ENCODE data around the gene IPPK. TPM values are rescaled to one million over a fixed set of nuclear protein-coding genes. Genes with fewer than 3 reads are reported as not detected.

Gene IPPK
- total and polyA plus RNA-seq, 2 experiments from 2014 or later = 10.7 to 17.8 TPM

DNA sequence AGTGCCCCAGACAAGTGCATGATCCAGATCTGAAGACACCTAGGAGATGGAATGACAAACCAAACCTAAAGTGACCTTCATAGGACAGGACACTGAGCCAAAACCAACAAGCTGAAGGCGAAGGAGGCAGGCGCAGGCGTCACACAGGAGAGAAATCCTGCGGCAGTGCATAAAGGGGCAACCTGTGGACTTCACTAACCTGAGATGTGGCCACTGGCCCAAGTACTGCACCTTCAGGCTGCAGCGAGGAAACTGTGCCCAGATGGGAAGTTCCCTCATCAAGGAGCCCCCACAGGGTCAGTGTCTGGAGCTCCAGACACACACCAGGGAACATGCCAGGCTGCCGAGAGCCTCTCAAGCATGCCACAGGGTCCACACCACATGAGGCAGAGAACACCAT, 3.7 kb downstream of the IPPK start:
- Histone ChIP-seq H3K27me3 (replicated peaks; ENCODE audit: insufficient read depth) (no peaks in the 10 kb centered on the region), H3K36me3 (ENCODE audit: low read depth) (0 out of 2 replicates have a peak, but pooled peaks cover 4% of the 10 kb centered on the region), H2AFZ (no peak overlapping the region), H3F3A (ENCODE audit: insufficient read depth) (peaks cover 33% of the 10 kb centered on the region), H3K9me3 (ENCODE audit: low read depth) (no peaks in the 10 kb centered on the region), H3K9me2 (ENCODE audit: insufficient read depth) (no peaks in the 10 kb centered on the region), H3K79me2 (ENCODE audit: insufficient read depth) (peaks cover 91% of the 10 kb centered on the region), H4K20me1 (ENCODE audit: insufficient read depth) (no peaks in the 10 kb centered on the region), H3K4me3 (no peak overlapping the region), H3K4me2 (ENCODE audit: unreplicated experiment) (peak overlapping the region; percentile 13), H3K4me1 (ENCODE audit: insufficient read depth) (peaks cover 39% of the 10 kb centered on the region), H3K27ac (no peak overlapping the region), H3K9ac (peak overlapping the region; percentile 20; the same call in 1 of the 2 replicates)
- 86 to 87% methylated on average over 6 of the region's 6 CpGs for WGBS, 2 experiments (ENCODE audit: low coverage in 1 of 2, low lambda C conversion rate in 2 of 2, missing lambda C conversion rate in 2 of 2)
- TF ChIP-seq EZH2phosphoT487 (IDR thresholded peaks at IDR 0.05; ENCODE audit: insufficient read depth, low read depth) (no peak), EZH2 (IDR thresholded peaks at IDR 0.05; ENCODE audit: insufficient read depth, poor library complexity, severe bottlenecking) (no peak)
- DNase-seq = no peak
- in situ Hi-C loops (cut with MboI) = no loop called here

DNA sequence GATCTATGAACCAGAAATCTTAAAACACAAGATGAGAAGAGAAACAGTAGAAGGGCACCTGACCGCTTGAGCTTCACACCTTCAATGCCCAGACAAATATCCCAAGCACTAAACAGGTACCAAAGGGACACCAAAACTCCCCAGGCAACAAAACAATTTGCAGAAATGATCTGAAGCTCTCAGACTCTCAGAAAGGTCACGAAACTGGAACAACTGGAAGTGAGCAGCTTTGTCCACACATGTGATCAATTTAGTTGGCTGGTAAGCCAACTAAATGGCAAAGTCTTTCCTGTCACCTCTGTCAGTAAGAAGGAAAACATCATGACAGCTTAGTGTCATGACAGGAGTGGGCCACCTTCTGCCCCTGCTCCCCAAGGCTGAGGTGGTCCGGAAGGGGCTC, 4.1 kb downstream of the IPPK start:
- no peak for DNase-seq
- TF ChIP-seq EZH2 (IDR thresholded peaks at IDR 0.05; ENCODE audit: insufficient read depth, poor library complexity, severe bottlenecking) (no peak), EZH2phosphoT487 (IDR thresholded peaks at IDR 0.05; ENCODE audit: insufficient read depth, low read depth) (no peak)

DNA sequence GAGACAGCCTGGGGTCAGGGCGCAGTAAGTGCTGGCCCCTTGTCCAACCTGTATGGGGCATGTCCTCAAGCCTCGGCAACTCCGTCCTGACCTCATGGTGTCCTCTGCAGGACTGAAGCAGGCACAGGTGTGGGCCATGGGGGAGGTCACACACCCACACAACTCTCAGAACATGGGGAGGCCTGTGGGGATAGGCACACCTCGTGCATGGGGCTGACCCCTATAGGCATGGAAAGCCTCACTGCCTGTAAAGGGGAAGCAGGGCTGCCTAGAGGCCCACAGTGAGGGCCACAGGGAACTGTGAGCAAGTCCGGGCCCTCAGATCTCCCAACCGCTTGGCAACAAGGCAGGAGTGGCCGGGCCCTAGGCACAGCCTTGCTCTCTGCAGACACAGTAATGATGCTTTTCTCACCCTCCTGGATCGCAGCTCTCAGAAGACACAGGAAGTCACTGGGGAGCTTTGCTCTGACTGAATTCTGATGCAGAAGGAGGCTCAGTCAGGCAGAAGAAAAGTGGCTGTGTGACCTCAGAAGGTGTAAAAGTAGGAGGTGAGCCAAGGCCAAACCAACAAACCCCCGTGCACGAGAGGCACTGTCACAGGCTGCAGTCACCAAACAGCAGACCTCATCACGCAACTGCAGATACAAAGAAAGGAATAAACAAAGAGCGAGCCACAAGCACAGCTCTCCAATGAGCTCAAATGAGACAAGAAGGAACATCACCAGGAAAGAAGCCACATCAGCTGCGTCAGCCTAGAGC, 5.4 kb downstream of the IPPK start:
- in situ Hi-C loops (cut with MboI) = no loop called here
- peak; percentile 54 for DNase-seq
- Histone ChIP-seq H3K9me2 (ENCODE audit: insufficient read depth) (no peaks in the 10 kb centered on the region), H3K36me3 (ENCODE audit: low read depth) (0 out of 2 replicates have a peak, but pooled peaks cover 4% of the 10 kb centered on the region), H2AFZ (no peak overlapping the region), H3K27ac (peak overlapping the region; percentile 56), H3K27me3 (replicated peaks; ENCODE audit: insufficient read depth) (no peaks in the 10 kb centered on the region), H3K4me2 (ENCODE audit: unreplicated experiment) (peak overlapping the region; percentile 13), H3K79me2 (ENCODE audit: insufficient read depth) (peaks cover 100% of the 10 kb centered on the region), H3F3A (ENCODE audit: insufficient read depth) (peaks cover 27% of the 10 kb centered on the region; the same call in 1 of the 2 replicates), H3K4me3 (no peak overlapping the region), H3K9me3 (ENCODE audit: low read depth) (no peaks in the 10 kb centered on the region), H3K4me1 (ENCODE audit: insufficient read depth) (peaks cover 36% of the 10 kb centered on the region), H4K20me1 (ENCODE audit: insufficient read depth) (no peaks in the 10 kb centered on the region), H3K9ac (peak overlapping the region; percentile 20)
- TF ChIP-seq EZH2phosphoT487 (IDR thresholded peaks at IDR 0.05; ENCODE audit: insufficient read depth, low read depth) (no peak), EZH2 (IDR thresholded peaks at IDR 0.05; ENCODE audit: insufficient read depth, poor library complexity, severe bottlenecking) (no peak)
- 59 to 60% methylated on average over 13 of the region's 13 CpGs for WGBS, 2 experiments (ENCODE audit: low coverage in 1 of 2, low lambda C conversion rate in 2 of 2, missing lambda C conversion rate in 2 of 2)

More for the DNA sequence above, 4.1 kb downstream of the IPPK start:
- H2AFZ ChIP-seq = no peak overlapping the region
- peak overlapping the region; percentile 56; the same call in 1 of the 2 replicates for H3K27ac ChIP-seq
- H3K4me1 ChIP-seq (ENCODE audit: insufficient read depth) = peaks cover 36% of the 10 kb centered on the region
- H3K27me3 ChIP-seq (replicated peaks; ENCODE audit: insufficient read depth) = no peaks in the 10 kb centered on the region
- H3F3A ChIP-seq (ENCODE audit: insufficient read depth) = peaks cover 29% of the 10 kb centered on the region; the same call in 1 of the 2 replicates
- no peaks in the 10 kb centered on the region for H3K9me2 ChIP-seq (ENCODE audit: insufficient read depth)
- H4K20me1 ChIP-seq (ENCODE audit: insufficient read depth) = no peaks in the 10 kb centered on the region
- in situ Hi-C loops (cut with MboI) = no loop called here
- peak overlapping the region; percentile 20 for H3K9ac ChIP-seq
- peak overlapping the region; percentile 13 for H3K4me2 ChIP-seq (ENCODE audit: unreplicated experiment)
- 48 to 49% methylated on average over 3 of the region's 3 CpGs for WGBS, 2 experiments (ENCODE audit: low coverage in 1 of 2, low lambda C conversion rate in 2 of 2, missing lambda C conversion rate in 2 of 2)
- H3K79me2 ChIP-seq (ENCODE audit: insufficient read depth) = peaks cover 95% of the 10 kb centered on the region
- H3K36me3 ChIP-seq (ENCODE audit: low read depth) = 0 out of 2 replicates have a peak, but pooled peaks cover 4% of the 10 kb centered on the region
- H3K4me3 ChIP-seq = no peak overlapping the region
- H3K9me3 ChIP-seq (ENCODE audit: low read depth) = no peaks in the 10 kb centered on the region

DNA sequence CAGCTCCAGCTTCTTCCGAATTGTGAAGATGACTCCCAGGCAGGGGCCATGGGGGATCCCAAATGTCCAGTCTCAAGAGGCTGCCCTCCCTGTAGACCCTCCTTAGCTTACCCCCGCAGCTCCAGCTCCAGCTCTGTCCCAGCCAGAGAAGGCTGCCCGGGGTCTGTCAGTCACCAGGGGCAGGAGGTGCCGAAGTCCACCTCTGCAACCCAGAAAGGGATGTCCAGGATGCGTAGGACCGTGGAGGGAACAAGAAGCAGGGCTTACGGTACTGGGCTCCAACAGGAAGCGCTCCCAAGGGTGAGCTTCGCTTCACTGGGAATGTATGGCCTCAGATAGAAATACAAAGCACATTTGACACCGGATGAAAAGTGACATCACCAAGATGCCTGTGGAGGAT, 6.0 kb downstream of the IPPK start:
- DNase-seq = no peak
- no peaks in the 10 kb centered on the region for H3K9me2 ChIP-seq (ENCODE audit: insufficient read depth)
- in situ Hi-C loops (cut with MboI) = no loop called here
- 90 to 91% methylated on average over 10 of the region's 10 CpGs for WGBS, 2 experiments (ENCODE audit: low coverage in 1 of 2, low lambda C conversion rate in 2 of 2, missing lambda C conversion rate in 2 of 2)
- H3F3A ChIP-seq (ENCODE audit: insufficient read depth) = peaks cover 21% of the 10 kb centered on the region; the same call in 1 of the 2 replicates
- peaks cover 100% of the 10 kb centered on the region for H3K79me2 ChIP-seq (ENCODE audit: insufficient read depth)
- no peak for TF ChIP-seq EZH2 (IDR thresholded peaks at IDR 0.05; ENCODE audit: insufficient read depth, poor library complexity, severe bottlenecking)
- TF ChIP-seq EZH2phosphoT487 (IDR thresholded peaks at IDR 0.05; ENCODE audit: insufficient read depth, low read depth) = no peak
- H3K4me1 ChIP-seq (ENCODE audit: insufficient read depth) = peaks cover 36% of the 10 kb centered on the region
- peak overlapping the region; percentile 56 for H3K27ac ChIP-seq
- no peak overlapping the region for H3K4me3 ChIP-seq
- no peak overlapping the region for H2AFZ ChIP-seq
- H3K4me2 ChIP-seq (ENCODE audit: unreplicated experiment) = peak overlapping the region; percentile 13
- no peak overlapping the region; the same call in 1 of the 2 replicates for H3K9ac ChIP-seq
- H3K36me3 ChIP-seq (ENCODE audit: low read depth) = 0 out of 2 replicates have a peak, but pooled peaks cover 4% of the 10 kb centered on the region
- no peaks in the 10 kb centered on the region for H3K27me3 ChIP-seq (replicated peaks; ENCODE audit: insufficient read depth)
- no peaks in the 10 kb centered on the region for H3K9me3 ChIP-seq (ENCODE audit: low read depth)
- no peaks in the 10 kb centered on the region for H4K20me1 ChIP-seq (ENCODE audit: insufficient read depth)

Measured in GM23248 (cell line).